Heart left ventricle (tissue), 16 donors: Measurements from ENCODE around the gene UBXN7. TPM values are rescaled to one million over a fixed set of nuclear protein-coding genes. Genes with fewer than 3 reads are reported as not detected.
"Not testable (repeated sequence)": the region's sequence is repeated elsewhere in the genome, so short reads cannot be mapped to it uniquely, and the experiment has no call there.

Source experiments
- ATAC-seq, 4 donors: fragments of 200-7000 bp; cut with Tn5 transposase; one replicate each; pipeline ENCODE4 v1.9.1; 2020 to 2022; ENCODE audit warnings: moderate library complexity in 4 of 4, mild to moderate bottlenecking in 3 of 4, moderate number of reproducible peaks in 1 of 4
- DNase-seq, 5 donors: peaks; one replicate each; pipeline ENCODE4 v3.0.0-alpha.2; 2020
- H3K27ac ChIP-seq, 12 donors: fragments of 200-600 bp; sonication (generic) in 4 of 12; one replicate each; pipeline versions ENCODE4 v1.5.0 to v1.8.0; 2016 to 2022; ENCODE audit warnings: mild to moderate bottlenecking in 2 of 12
- H3K27me3 ChIP-seq, 9 donors: fragments of 200-600 bp; sonication (generic) in 2 of 9; one replicate each; pipeline versions ENCODE4 v1.5.1 to v1.8.0; 2016 to 2022; ENCODE audit warnings: mild to moderate bottlenecking in 3 of 9
- H3K36me3 ChIP-seq, 9 donors: fragments of 200-600 bp; sonication (generic) in 2 of 9; one replicate each; pipeline versions ENCODE4 v1.5.0 to v1.8.0; 2018 to 2022; ENCODE audit warnings: mild to moderate bottlenecking in 2 of 9
- H3K4me1 ChIP-seq, 12 donors: fragments of 200-600 bp; sonication (generic) in 4 of 12; one replicate each; pipeline versions ENCODE4 v1.5.0 to v1.8.0; 2016 to 2022; ENCODE audit warnings: mild to moderate bottlenecking in 3 of 12
- H3K4me3 ChIP-seq, 12 donors: fragments of 200-600 bp; sonication (generic) in 4 of 12; one replicate each; pipeline versions ENCODE4 v1.5.0 to v1.8.0; 2017 to 2022; ENCODE audit warnings: mild to moderate bottlenecking in 9 of 12, moderate library complexity in 4 of 12
- H3K9me3 ChIP-seq, 12 donors: fragments of 200-600 bp; sonication (generic) in 4 of 12; one replicate each; pipeline versions ENCODE4 v1.5.0 to v1.8.0; 2016 to 2022; ENCODE audit warnings: mild to moderate bottlenecking in 1 of 12
- CTCF ChIP-seq, 12 donors: fragments of 200-600 bp; sonication (generic) in 4 of 12; IDR thresholded peaks; one replicate each; pipeline versions ENCODE4 v1.5.0 to v1.8.0; 2018 to 2022; ENCODE audit warnings: antibody characterized with exemption in 12 of 12, mild to moderate bottlenecking in 5 of 12
- POLR2A ChIP-seq, 2 donors: fragments of 450-650 bp; IDR thresholded peaks; one replicate each; pipeline ENCODE4 v1.6.1; 2017; ENCODE audit warnings: antibody characterized with exemption in 2 of 2, mild to moderate bottlenecking in 2 of 2, moderate library complexity in 2 of 2
- WGBS, 4 donors: extraction: QIAGEN DNeasy Blood & Tissue Kit in 2 of 4; methylation state at CpG; one replicate each; pipeline versions ENCODE4 v1.1.5 to v1.1.7; 2013 to 2018; 5-methylcytosine and 5-hydroxymethylcytosine counted together
- intact Hi-C, 10 donors: fragments of 100-400 bp; cut with DNase I; formaldehyde crosslinking; loops; one replicate each; pipeline versions ENCODE4 v1.11.1 to v1.14.2; 2022
- polyA plus RNA-seq, 2 donors: library from polyadenylated mRNA; stranded (reverse); fragments of 200-250 nt; gene quantifications; one replicate each; pipeline ENCODE4 v1.2.3, GENCODE V29; 2013
- total RNA-seq, 9 donors: library from RNA; depleted of rRNA in 2 of 9; stranded (reverse); fragments of >200 nt in 2 of 9; fragmentation: NEBNext Ultra II Directional in 3 of 9; extraction: Animal tissue kit (Norgen Biotek cat#: 25700) in 3 of 9; gene quantifications; one replicate each; pipeline versions ENCODE4 v1.1.0 to v1.2.4, GENCODE V29; 2016 to 2023
- donor health status: ischemic (EF 13 %, LVEDD 7.1; RV severe dilation, severe dysfunction).
- donor health status: healthy with polysubstance abuse.
- donor health status: DM: no; HTN: yes; CAD: no.
- donor health status: DM: no; HTN: no; CAD: no.
- donor health status: ischemic (EF 25% LVEDD 6.9; RV normal size, moderate dysfunction).
- donor health status: ischemic (EF 25% LVEDD 5.7; RV mildly dilated, moderate dysfunction).
- donor health status: healthy.
- donor health status: DM: yes; HTN: yes; CAD: no.
- donor health status: ischemic (EF 35%, LVEDD 5.7; RV mildly dilated, moderate dysfunction).
- donor health status: nonischemic (EF 11% LVEDD 7.7; RV severe dilation, severe dysfunction).
- donor health status: DM: yes; HTN: yes; CAD: no.
- donor health status: PGD.
- donor health status: ischemic (EF 29% LVEDD 5.4; RV normal size, mild dysfunction).
- donor health status: nonischemic (EF 23%, LVEDD 6.1; RV moderate dilation, normal function).

The UBXN7 gene
- total and polyA plus RNA-seq, 11 donors = 6.9 to 50.2 (median 25.8) TPM

GRCh38 chr3:196351541-196351940 lies 80.7 kb downstream of the UBXN7 start:
- DNase-seq = no peak
- Histone ChIP-seq H3K4me3 (no peak overlapping the region), H3K36me3 (peaks cover 0 to 72% (median 52%) of the 10 kb centered on the region in 9 donors), H3K27ac (no peak overlapping the region), H3K9me3 (no peaks in the 10 kb centered on the region), H3K4me1 (peaks cover 0 to 9% (median 0%) of the 10 kb centered on the region in 12 donors), H3K27me3 (no peaks in the 10 kb centered on the region)
- WGBS, 4 donors = 74 to 77% (median 76%) methylated on average over 6 of the region's 6 CpGs
- no peak for TF ChIP-seq POLR2A (IDR thresholded peaks at IDR 0.05)
- TF ChIP-seq CTCF (IDR thresholded peaks at IDR 0.05) = no peak
- intact Hi-C loops = no loop called here
- no peak for ATAC-seq

- Histone ChIP-seq H3K36me3 (peaks cover 0 to 57% (median 37%) of the 10 kb centered on the region in 9 donors), H3K4me1 (peaks cover 0 to 11% (median 0%) of the 10 kb centered on the region in 12 donors), H3K9me3 (no peaks in the 10 kb centered on the region), H3K27ac (no peak overlapping the region), H3K27me3 (no peaks in the 10 kb centered on the region), H3K4me3 (no peak overlapping the region)
- DNase-seq = no peak
- intact Hi-C loops = no loop called here
- TF ChIP-seq POLR2A (IDR thresholded peaks at IDR 0.05) (no peak), CTCF (IDR thresholded peaks at IDR 0.05) (no peak)
- ATAC-seq = no peak
Measured at GRCh38 chr3:196350067-196350466, 82.2 kb downstream of the UBXN7 start.

GRCh38 chr3:196348698-196349097 lies 83.5 kb downstream of the UBXN7 start:
- DNase-seq (no peak), ATAC-seq (no peak)
- Histone ChIP-seq H3K36me3 (peaks cover 0 to 44% (median 23%) of the 10 kb centered on the region in 9 donors), H3K9me3 (no peaks in the 10 kb centered on the region), H3K4me3 (no peak overlapping the region), H3K4me1 (peaks cover 0 to 18% (median 0%) of the 10 kb centered on the region in 12 donors), H3K27ac (no peak overlapping the region), H3K27me3 (no peaks in the 10 kb centered on the region)
- intact Hi-C loops = no loop called here
- WGBS, 4 donors = 88 to 92% (median 90%) methylated on average over 3 of the region's 3 CpGs
- no peak for TF ChIP-seq POLR2A (IDR thresholded peaks at IDR 0.05)
- no peak for TF ChIP-seq CTCF (IDR thresholded peaks at IDR 0.05)

GRCh38 chr3:196344663-196345062 lies 87.6 kb downstream of the UBXN7 start:
- Histone ChIP-seq H3K4me3 (no peak overlapping the region), H3K36me3 (peaks cover 0 to 25% (median 9%) of the 10 kb centered on the region in 9 donors), H3K27me3 (no peaks in the 10 kb centered on the region), H3K4me1 (peaks cover 0 to 11% (median 0%) of the 10 kb centered on the region in 12 donors), H3K27ac (no peak overlapping the region), H3K9me3 (no peaks in the 10 kb centered on the region)
- 55 to 70% (median 63%) methylated on average over 4 of the region's 4 CpGs for WGBS, 4 donors
- intact Hi-C loops = no loop called here
- TF ChIP-seq POLR2A (IDR thresholded peaks at IDR 0.05) = no peak
- no peak for TF ChIP-seq CTCF (IDR thresholded peaks at IDR 0.05)
- ATAC-seq = no peak
- no peak for DNase-seq

- ATAC-seq, H3K4me3 ChIP-seq, intact Hi-C loops, H3K9me3 ChIP-seq, H3K4me1 ChIP-seq, H3K27me3 ChIP-seq, H3K27ac ChIP-seq, DNase-seq: not testable (repeated sequence)
- peaks cover 0 to 18% (median 2%) of the 10 kb centered on the region in 9 donors for H3K36me3 ChIP-seq
- WGBS, 4 donors = 93 to 98% (median 96%) methylated on average over 11 to 14 of the region's 14 CpGs
Measured at GRCh38 chr3:196343917-196344316, 88.3 kb downstream of the UBXN7 start.
